ENCODE results near the gene NFKBIL1. TPM values are rescaled to one million over a fixed set of nuclear protein-coding genes. Genes with fewer than 3 reads are reported as not detected.

The NFKBIL1 gene
- total and polyA plus RNA-seq, 7 experiments from 2014 or later = 8.7 to 17.2 (median 11.6) TPM

- ChIA-PET CTCF (interaction anchor here (0.7 to 13.5 kb wide), 3 partner anchors 11 to 43 kb away, joined by 3 to 687 read pairs (median 501); partner anchors contain the start of genes ATP6V1G2, LST1, LTB and NFKBIL1), POLR2A (interaction anchor here (0.6 to 66.4 kb wide), 3 partner anchors 28 to 394 kb away, joined by 3 to 3078 read pairs (median 3); partner anchors contain the start of genes ATP6V1G2, DDX39B, LST1 and LTA)
- intact Hi-C loops (cut with micrococcal nuclease) = no loop called here
These were observed 45.0 kb downstream of the NFKBIL1 start for GRCh38 chr6:31592396-31592771.

GRCh38 chr6:31597006-31597405 lies 49.6 kb downstream of the NFKBIL1 start:
- ChIA-PET CTCF (interaction anchor here (0.6 to 13.5 kb wide), 16 partner anchors 13 to 1399 kb away, joined by 3 to 687 read pairs (median 13); partner anchors contain the start of genes AIF1, ATP6V1G2, BAG6 and DDX39B), POLR2A (interaction anchor here (0.6 to 66.4 kb wide), 6 partner anchors 19 to 1067 kb away, joined by 3 to 3078 read pairs (median 5); partner anchors contain the start of genes AIF1, ATP6V1G2, DDX39B and LST1)
- Histone ChIP-seq H3K4me1 (ENCODE audit: control insufficient read depth in 2 of 2, insufficient read depth in 2 of 2, low read length in 2 of 2) (peaks cover 34 to 44% of the 10 kb centered on the region in 2 donors), H3K36me3 (ENCODE audit: control insufficient read depth in 2 of 3, insufficient read depth in 3 of 3, low read length in 3 of 3) (no peaks in the 10 kb centered on the region), H3K27ac (ENCODE audit: low read depth, low read length) (peak overlapping the region; percentile 47), H3K9me3 (ENCODE audit: control insufficient read depth in 2 of 3, low read length in 3 of 3) (no peaks in the 10 kb centered on the region), H3K4me3 (ENCODE audit: low read length) (no peak overlapping the region), H3K27me3 (ENCODE audit: control insufficient read depth in 2 of 2, insufficient read depth in 2 of 2, low read length in 2 of 2) (no peaks in the 10 kb centered on the region)
- H3K4me3 Mint-ChIP-seq = peak overlapping the region in 9 of 10 donors; percentile 38 to 68 (median 55)
- peak; percentile 89 for ATAC-seq
- no peaks in the 10 kb centered on the region for H3K27me3 Mint-ChIP-seq
- intact Hi-C loops (cut with micrococcal nuclease) = loop anchor here (1.0 to 5.0 kb wide), 5 partner anchors 15 to 195 kb away; partner anchors contain the start of genes LTB (in 1 of the 2), MICA (in 1 of the 2) and PRRC2A (in 1 of the 2)
- peaks cover 0 to 1% (median 0%) of the 10 kb centered on the region in 11 donors for H3K9me3 Mint-ChIP-seq
- peak in 7 of 9 donors; percentile 68 to 83 (median 79) for DNase-seq
- no peaks in the 10 kb centered on the region for H3K36me3 Mint-ChIP-seq
- H3K27ac Mint-ChIP-seq = peak overlapping the region; percentile 52 to 95 (median 81)
- H3K4me1 Mint-ChIP-seq = peaks cover 34 to 60% (median 55%) of the 10 kb centered on the region in 7 donors

More at GRCh38 chr6:31592396-31592771, 45.0 kb downstream of the NFKBIL1 start:
- H3K27me3 Mint-ChIP-seq = no peaks in the 10 kb centered on the region
- no peaks in the 10 kb centered on the region for H3K36me3 ChIP-seq (ENCODE audit: control insufficient read depth in 2 of 3, insufficient read depth in 3 of 3, low read length in 3 of 3)
- H3K27me3 ChIP-seq (ENCODE audit: control insufficient read depth in 2 of 2, insufficient read depth in 2 of 2, low read length in 2 of 2) = no peaks in the 10 kb centered on the region
- peaks cover 51 to 62% of the 10 kb centered on the region in 2 donors for H3K4me1 ChIP-seq (ENCODE audit: control insufficient read depth in 2 of 2, insufficient read depth in 2 of 2, low read length in 2 of 2)
- H3K27ac Mint-ChIP-seq = peak overlapping the region; percentile 81 to 99 (median 90)
- ATAC-seq (no peak), DNase-seq (no peak)
- H3K4me3 ChIP-seq (ENCODE audit: low read length) = peak overlapping the region; percentile 44
- H3K4me1 Mint-ChIP-seq = peaks cover 39 to 78% (median 68%) of the 10 kb centered on the region in 7 donors
- no peaks in the 10 kb centered on the region for H3K9me3 ChIP-seq (ENCODE audit: control insufficient read depth in 2 of 3, low read length in 3 of 3)
- H3K9me3 Mint-ChIP-seq = peaks cover 0 to 1% (median 0%) of the 10 kb centered on the region in 11 donors
- peak overlapping the region; percentile 55 for H3K27ac ChIP-seq (ENCODE audit: low read depth, low read length)
- peaks cover 0 to 16% (median 4%) of the 10 kb centered on the region in 5 donors for H3K36me3 Mint-ChIP-seq
- peak overlapping the region; percentile 10 to 82 (median 72) for H3K4me3 Mint-ChIP-seq

- H3K9me3 ChIP-seq (ENCODE audit: control insufficient read depth in 2 of 3, low read length in 3 of 3) = no peaks in the 10 kb centered on the region
- Mint-ChIP-seq H3K4me1 (peaks cover 0 to 4% (median 0%) of the 10 kb centered on the region in 7 donors), H3K27ac (no peak overlapping the region), H3K36me3 (no peaks in the 10 kb centered on the region), H3K27me3 (peaks cover 0 to 3% (median 0%) of the 10 kb centered on the region in 5 donors), H3K4me3 (no peak overlapping the region), H3K9me3 (no peaks in the 10 kb centered on the region)
- DNase-seq (no peak), ATAC-seq (no peak)
- no peaks in the 10 kb centered on the region for H3K4me1 ChIP-seq (ENCODE audit: control insufficient read depth in 2 of 2, insufficient read depth in 2 of 2, low read length in 2 of 2)
- H3K4me3 ChIP-seq (ENCODE audit: low read length) = no peak overlapping the region
- CTCF ChIA-PET = interaction anchor here (1.1 to 1.2 kb wide), 2 partner anchors 9 to 114 kb away, joined by 3 to 5 read pairs; no protein-coding TSS in a partner anchor
- no peaks in the 10 kb centered on the region for H3K36me3 ChIP-seq (ENCODE audit: control insufficient read depth in 2 of 3, insufficient read depth in 3 of 3, low read length in 3 of 3)
- no peak overlapping the region for H3K27ac ChIP-seq (ENCODE audit: low read depth, low read length)
- POLR2A ChIA-PET = interaction anchor here (0.6 to 66.4 kb wide), 3 partner anchors 43 to 543 kb away, joined by 3 to 3078 read pairs (median 3); partner anchors contain the start of genes ATP6V1G2, DDX39B, LST1 and LTA
- intact Hi-C loops (cut with micrococcal nuclease) = no loop called here
- no peaks in the 10 kb centered on the region for H3K27me3 ChIP-seq (ENCODE audit: control insufficient read depth in 2 of 2, insufficient read depth in 2 of 2, low read length in 2 of 2)
These were observed 59.9 kb downstream of the NFKBIL1 start for GRCh38 chr6:31607317-31607716.

Other genes starting within 250 kb of the NFKBIL1 start
Only the 30 nearest of the 31 such genes appear.
- 1,000 to 10,000 TPM; 5,136 to 7,364 (median 5,516) TPM for gene HLA-B, start 190.4 kb upstream of the NFKBIL1 start, total RNA-seq
- gene HLA-B, start 190.4 kb upstream of the NFKBIL1 start, polyA plus RNA-seq = 1,000 to 10,000 TPM; 5,467 to 7,459 TPM
- 10 to 100 TPM; 12.1 to 17.4 (median 15.2) TPM for gene MICA, start 144.0 kb upstream of the NFKBIL1 start, total RNA-seq
- gene MICA, start 144.0 kb upstream of the NFKBIL1 start, polyA plus RNA-seq = 1 to 10 TPM; 4.3 to 8.4 TPM
- gene MICB, start 49.5 kb upstream of the NFKBIL1 start, total RNA-seq = 10 to 100 TPM; 11.7 to 49.5 (median 13.3) TPM
- 1 to 10 TPM; 3.4 to 4.7 TPM for gene MICB, start 49.5 kb upstream of the NFKBIL1 start, polyA plus RNA-seq
- not detected for gene MCCD1, start 18.6 kb upstream of the NFKBIL1 start, total RNA-seq
- gene MCCD1, start 18.6 kb upstream of the NFKBIL1 start, polyA plus RNA-seq = not detected
- 100 to 1,000 TPM; 443 to 761 (median 546) TPM for gene DDX39B, start 5.6 kb upstream of the NFKBIL1 start, total RNA-seq
- gene DDX39B, start 5.6 kb upstream of the NFKBIL1 start, polyA plus RNA-seq = 100 to 1,000 TPM; 106 to 125 TPM
- gene ATP6V1G2, start 1.0 kb upstream of the NFKBIL1 start, total RNA-seq = 1 to 10 TPM; 2.7 to 7.5 (median 4.8) TPM
- gene ATP6V1G2, start 1.0 kb upstream of the NFKBIL1 start, polyA plus RNA-seq = 1 to 10 TPM in 1 of 2 donors, under 1 TPM in 1; 0.38 to 1.9 TPM
- 100 to 1,000 TPM in 1 of 5 experiments, 10 to 100 TPM in 4; 12.3 to 110 (median 20.2) TPM for gene LTA, start 24.7 kb downstream of the NFKBIL1 start, total RNA-seq
- gene LTA, start 24.7 kb downstream of the NFKBIL1 start, polyA plus RNA-seq = 10 to 100 TPM; 24.0 to 27.5 TPM
- gene TNF, start 28.0 kb downstream of the NFKBIL1 start, total RNA-seq = 100 to 1,000 TPM in 1 of 5 experiments, 10 to 100 TPM in 1, 1 to 10 TPM in 3; 5.4 to 125 (median 8.7) TPM
- 1 to 10 TPM in 1 of 2 donors, under 1 TPM in 1; 0.73 to 1.1 TPM for gene TNF, start 28.0 kb downstream of the NFKBIL1 start, polyA plus RNA-seq
- gene LTB, start 34.8 kb downstream of the NFKBIL1 start, total RNA-seq = 1,000 to 10,000 TPM in 1 of 5 experiments, 100 to 1,000 TPM in 4; 370 to 1,909 (median 670) TPM
- gene LTB, start 34.8 kb downstream of the NFKBIL1 start, polyA plus RNA-seq = 1,000 to 10,000 TPM; 1,970 to 2,371 TPM
- 100 to 1,000 TPM in 2 of 5 experiments, 10 to 100 TPM in 3; 15.1 to 234 (median 32.0) TPM for gene LST1, start 38.7 kb downstream of the NFKBIL1 start, total RNA-seq
- 10 to 100 TPM in 1 of 2 donors, 1 to 10 TPM in 1; 8.4 to 15.3 TPM for gene LST1, start 38.7 kb downstream of the NFKBIL1 start, polyA plus RNA-seq
- 10 to 100 TPM in 2 of 5 experiments, 1 to 10 TPM in 2, under 1 TPM in 1; 0.97 to 47.1 (median 6.7) TPM for gene NCR3, start 45.4 kb downstream of the NFKBIL1 start, total RNA-seq
- gene NCR3, start 45.4 kb downstream of the NFKBIL1 start, polyA plus RNA-seq = 10 to 100 TPM; 11.0 to 19.7 TPM
- 100 to 1,000 TPM in 1 of 5 experiments, 10 to 100 TPM in 4; 33.1 to 160 (median 62.0) TPM for gene AIF1, start 67.6 kb downstream of the NFKBIL1 start, total RNA-seq
- 100 to 1,000 TPM; 140 to 182 TPM for gene AIF1, start 67.6 kb downstream of the NFKBIL1 start, polyA plus RNA-seq
- gene PRRC2A, start 73.1 kb downstream of the NFKBIL1 start, total RNA-seq = 100 to 1,000 TPM; 203 to 238 (median 226) TPM
- gene PRRC2A, start 73.1 kb downstream of the NFKBIL1 start, polyA plus RNA-seq = 1 to 10 TPM; 3.9 to 8.2 TPM
- 100 to 1,000 TPM; 260 to 321 (median 280) TPM for gene BAG6, start 105.1 kb downstream of the NFKBIL1 start, total RNA-seq
- 10 to 100 TPM; 14.4 to 24.3 TPM for gene BAG6, start 105.1 kb downstream of the NFKBIL1 start, polyA plus RNA-seq
- gene APOM, start 108.3 kb downstream of the NFKBIL1 start, total RNA-seq = 1 to 10 TPM in 4 of 5 experiments, under 1 TPM in 1; 0.78 to 4.3 (median 2.8) TPM
- 1 to 10 TPM; 3.8 to 5.0 TPM for gene APOM, start 108.3 kb downstream of the NFKBIL1 start, polyA plus RNA-seq
- 10 to 100 TPM; 14.0 to 32.8 (median 23.2) TPM for gene C6orf47, start 113.2 kb downstream of the NFKBIL1 start, total RNA-seq
- 10 to 100 TPM; 22.3 to 33.7 TPM for gene C6orf47, start 113.2 kb downstream of the NFKBIL1 start, polyA plus RNA-seq
- gene GPANK1, start 117.4 kb downstream of the NFKBIL1 start, total RNA-seq = 10 to 100 TPM; 12.8 to 35.1 (median 28.9) TPM
- 10 to 100 TPM; 24.0 to 27.2 TPM for gene GPANK1, start 117.4 kb downstream of the NFKBIL1 start, polyA plus RNA-seq
- gene CSNK2B, start 118.5 kb downstream of the NFKBIL1 start, total RNA-seq = 100 to 1,000 TPM; 101 to 215 (median 133) TPM
- gene CSNK2B, start 118.5 kb downstream of the NFKBIL1 start, polyA plus RNA-seq = 100 to 1,000 TPM; 260 to 275 TPM
- 10 to 100 TPM; 27.7 to 51.0 (median 42.9) TPM for gene LY6G5B, start 122.4 kb downstream of the NFKBIL1 start, total RNA-seq
- not detected for gene LY6G5B, start 122.4 kb downstream of the NFKBIL1 start, polyA plus RNA-seq
- 1 to 10 TPM; 2.4 to 4.3 (median 3.1) TPM for gene LY6G5C, start 133.5 kb downstream of the NFKBIL1 start, total RNA-seq
- gene LY6G5C, start 133.5 kb downstream of the NFKBIL1 start, polyA plus RNA-seq = 10 to 100 TPM in 1 of 2 donors, 1 to 10 TPM in 1; 6.4 to 10.2 TPM
- gene ABHD16A, start 155.7 kb downstream of the NFKBIL1 start, total RNA-seq = 10 to 100 TPM; 60.1 to 71.7 (median 65.2) TPM
- gene ABHD16A, start 155.7 kb downstream of the NFKBIL1 start, polyA plus RNA-seq = 10 to 100 TPM; 31.1 to 42.5 TPM
- under 1 TPM in 1 of 5 experiments, not detected in 4; 0.56 TPM for gene LY6G6F, start 159.3 kb downstream of the NFKBIL1 start, total RNA-seq
- not detected for gene LY6G6F, start 159.3 kb downstream of the NFKBIL1 start, polyA plus RNA-seq
- gene LY6G6D, start 167.7 kb downstream of the NFKBIL1 start, total RNA-seq = not detected
- not detected for gene LY6G6D, start 167.7 kb downstream of the NFKBIL1 start, polyA plus RNA-seq
- 1 to 10 TPM in 1 of 5 experiments, not detected in 4; 1.2 TPM for gene LY6G6C, start 174.1 kb downstream of the NFKBIL1 start, total RNA-seq
- gene LY6G6C, start 174.1 kb downstream of the NFKBIL1 start, polyA plus RNA-seq = not detected
- gene MPIG6B, start 175.8 kb downstream of the NFKBIL1 start, total RNA-seq = 1 to 10 TPM in 1 of 5 experiments, under 1 TPM in 4; 0.12 to 4.7 (median 0.64) TPM
- 1 to 10 TPM in 1 of 2 donors, under 1 TPM in 1; 0.20 to 2.3 TPM for gene MPIG6B, start 175.8 kb downstream of the NFKBIL1 start, polyA plus RNA-seq
- 10 to 100 TPM in 2 of 5 experiments, 1 to 10 TPM in 3; 4.9 to 31.4 (median 7.1) TPM for gene DDAH2, start 181.7 kb downstream of the NFKBIL1 start, total RNA-seq
- 10 to 100 TPM; 13.1 to 15.3 TPM for gene DDAH2, start 181.7 kb downstream of the NFKBIL1 start, polyA plus RNA-seq
- gene CLIC1, start 188.9 kb downstream of the NFKBIL1 start, total RNA-seq = 100 to 1,000 TPM in 2 of 5 experiments, 10 to 100 TPM in 3; 29.3 to 494 (median 58.2) TPM
- gene CLIC1, start 188.9 kb downstream of the NFKBIL1 start, polyA plus RNA-seq = 100 to 1,000 TPM; 102 to 122 TPM
- 10 to 100 TPM; 10.3 to 52.2 (median 11.4) TPM for gene MSH5, start 192.4 kb downstream of the NFKBIL1 start, total RNA-seq
- 1 to 10 TPM in 1 of 2 donors, under 1 TPM in 1; 0.51 to 2.6 TPM for gene MSH5, start 192.4 kb downstream of the NFKBIL1 start, polyA plus RNA-seq
- 10 to 100 TPM in 1 of 5 experiments, 1 to 10 TPM in 4; 2.3 to 11.1 (median 3.3) TPM for gene SAPCD1, start 215.0 kb downstream of the NFKBIL1 start, total RNA-seq
- not detected for gene SAPCD1, start 215.0 kb downstream of the NFKBIL1 start, polyA plus RNA-seq
- gene VWA7, start 229.7 kb downstream of the NFKBIL1 start, total RNA-seq = 1 to 10 TPM in 3 of 5 experiments, under 1 TPM in 2; 0.53 to 4.5 (median 1.1) TPM
- not detected for gene VWA7, start 229.7 kb downstream of the NFKBIL1 start, polyA plus RNA-seq

All from naive thymus-derived CD4-positive, alpha-beta T cell (primary cell).